OCI-LY1 (cell line): ENCODE results near the gene POLE4.

Experiments used
- H2AFZ ChIP-seq: fragments of 200-600 bp; sonication (generic), shearing (Covaris generic); 2 replicates; pipeline ENCODE4 v1.6.0; 2014; ENCODE audit warnings: antibody characterized with exemption, mild to moderate bottlenecking, low read length
- H3F3A ChIP-seq: fragments of 200-600 bp; sonication (generic), shearing (Covaris generic); 2 replicates; pipeline ENCODE4 v1.6.0; 2014; ENCODE audit warnings: mild to moderate bottlenecking, antibody characterized with exemption, low read length, moderate library complexity; ENCODE audit not compliant: insufficient read depth
- H3K27ac ChIP-seq: fragments of 200-600 bp; sonication (generic); 2 replicates; pipeline ENCODE4 v1.5.1; 2014; ENCODE audit warnings: low read length, mixed run types, mild to moderate bottlenecking, low read depth; ENCODE audit not compliant: poor library complexity, severe bottlenecking
- H3K27me3 ChIP-seq: fragments of 200-600 bp; sonication (generic); 2 replicates; pipeline ENCODE4 v1.6.0; 2014; ENCODE audit warnings: antibody characterized with exemption, mild to moderate bottlenecking, low read length, moderate library complexity; ENCODE audit not compliant: insufficient read depth
- H3K36me3 ChIP-seq: fragments of 200-600 bp; sonication (generic); 2 replicates; pipeline ENCODE4 v1.6.1; 2014; ENCODE audit warnings: mild to moderate bottlenecking, antibody characterized with exemption, low read length, moderate library complexity, mixed read lengths; ENCODE audit not compliant: insufficient read depth
- H3K4me1 ChIP-seq: fragments of 200-600 bp; sonication (generic); 2 replicates; pipeline ENCODE4 v1.5.1; 2014; ENCODE audit warnings: mild to moderate bottlenecking, low read length, moderate library complexity; ENCODE audit not compliant: insufficient read depth, severe bottlenecking
- H3K4me2 ChIP-seq: fragments of 200-600 bp; sonication (generic), shearing (Covaris generic); 2 replicates; pipeline ENCODE4 v1.6.1; 2014; ENCODE audit warnings: low read length
- H3K4me3 ChIP-seq: fragments of 200-600 bp; sonication (generic); 2 replicates; pipeline ENCODE4 v1.5.1; 2014; ENCODE audit warnings: low read length, low read depth, mild to moderate bottlenecking, mixed read lengths; ENCODE audit not compliant: poor library complexity, severe bottlenecking
- H3K79me2 ChIP-seq: fragments of 200-600 bp; shearing (Covaris generic); 2 replicates; pipeline ENCODE4 v1.6.1; 2016; ENCODE audit warnings: mixed run types, low read length, mixed read lengths; ENCODE audit not compliant: insufficient read depth
- H3K9ac ChIP-seq: fragments of 200-600 bp; sonication (generic), shearing (Covaris generic); 2 replicates; pipeline ENCODE4 v1.6.1; 2014; ENCODE audit warnings: mild to moderate bottlenecking, low read length, mixed read lengths
- H3K9me2 ChIP-seq: fragments of 200-600 bp; sonication (generic), shearing (Covaris generic); 2 replicates; pipeline ENCODE4 v1.6.1; 2014; ENCODE audit warnings: low read depth, mild to moderate bottlenecking, low read length, mixed read lengths
- H3K9me3 ChIP-seq: fragments of 200-600 bp; shearing (Covaris generic); 2 replicates; pipeline ENCODE4 v1.6.1; 2014; ENCODE audit warnings: low read length, mixed read lengths
- H4K20me1 ChIP-seq: fragments of 200-600 bp; sonication (generic), shearing (Covaris generic); 2 replicates; pipeline ENCODE4 v1.6.0; 2016; ENCODE audit warnings: mild to moderate bottlenecking, low read length; ENCODE audit not compliant: insufficient read depth
- CTCF ChIP-seq: fragments of 200-600 bp; sonication (generic), shearing (Covaris generic); IDR thresholded peaks from 2 replicates; pipeline ENCODE4 v1.5.1; 2017; ENCODE audit warnings: mild to moderate bottlenecking, antibody characterized with exemption, low read length, moderate library complexity, mixed read lengths
- EZH2 ChIP-seq: fragments of 200-600 bp; sonication (generic), shearing (Covaris generic); IDR thresholded peaks from 2 replicates; pipeline ENCODE4 v1.8.0; 2017; ENCODE audit warnings: borderline replicate concordance, mixed run types, mild to moderate bottlenecking, antibody characterized with exemption, low read length, moderate library complexity, mixed read lengths

The POLE4 gene

GRCh38 chr2:74954500-74954874 lies 4.0 kb upstream of the POLE4 start:
- Histone ChIP-seq H4K20me1 (no peaks in the 10 kb centered on the region), H3K27ac (no peak overlapping the region), H2AFZ (no peak overlapping the region), H3K36me3 (no peaks in the 10 kb centered on the region; the same call in 1 of the 2 replicates), H3K4me2 (no peak overlapping the region), H3K27me3 (no peaks in the 10 kb centered on the region; the same call in 1 of the 2 replicates), H3K9me2 (no peaks in the 10 kb centered on the region), H3K9me3 (no peaks in the 10 kb centered on the region), H3K4me3 (no peak overlapping the region), H3K79me2 (no peaks in the 10 kb centered on the region), H3K9ac (no peak overlapping the region), H3K4me1 (peaks cover 14% of the 10 kb centered on the region), H3F3A (no peaks in the 10 kb centered on the region; the same call in 1 of the 2 replicates)
- TF ChIP-seq CTCF (no peak), EZH2 (no peak)

GRCh38 chr2:74957886-74958273 lies 563 bp upstream of the POLE4 start:
- no peaks in the 10 kb centered on the region for H3K9me2 ChIP-seq
- TF ChIP-seq CTCF (no peak), EZH2 (no peak)
- H3K27ac ChIP-seq, result no peak overlapping the region
- peak overlapping the region; percentile 89 for H3K9ac ChIP-seq
- no peaks in the 10 kb centered on the region; the same call in 1 of the 2 replicates for H3F3A ChIP-seq
- peak overlapping the region; percentile 92 for H3K4me2 ChIP-seq
- H3K4me1 ChIP-seq, result peaks cover 24% of the 10 kb centered on the region
- peak overlapping the region; percentile 86; the same call in 1 of the 2 replicates for H2AFZ ChIP-seq
- no peaks in the 10 kb centered on the region for H3K27me3 ChIP-seq
- no peaks in the 10 kb centered on the region for H4K20me1 ChIP-seq
- no peaks in the 10 kb centered on the region for H3K9me3 ChIP-seq
- peak overlapping the region; percentile 83 for H3K4me3 ChIP-seq
- peaks cover 32% of the 10 kb centered on the region for H3K36me3 ChIP-seq
- no peaks in the 10 kb centered on the region for H3K79me2 ChIP-seq

GRCh38 chr2:74959106-74959751 lies 786 bp downstream of the POLE4 start:
- H3K9me2 ChIP-seq, result no peaks in the 10 kb centered on the region
- H3K4me2 ChIP-seq, result peak overlapping the region; percentile 92
- no peaks in the 10 kb centered on the region for H3K27me3 ChIP-seq
- no peaks in the 10 kb centered on the region for H3K9me3 ChIP-seq
- peak overlapping the region; percentile 1 for H3K27ac ChIP-seq
- H3K4me1 ChIP-seq, result peaks cover 24% of the 10 kb centered on the region
- no peaks in the 10 kb centered on the region for H3K79me2 ChIP-seq
- H3K36me3 ChIP-seq, result peaks cover 32% of the 10 kb centered on the region
- TF ChIP-seq EZH2 (no peak), CTCF (no peak)
- H2AFZ ChIP-seq, result peak overlapping the region; percentile 39; the same call in 1 of the 2 replicates
- peak overlapping the region; percentile 83 for H3K4me3 ChIP-seq
- H4K20me1 ChIP-seq, result no peaks in the 10 kb centered on the region
- H3F3A ChIP-seq, result no peaks in the 10 kb centered on the region; the same call in 1 of the 2 replicates
- H3K9ac ChIP-seq, result peak overlapping the region; percentile 89
